NCI-H2081 (cell line): Measurements from ENCODE around the gene TMC2.

Experiments used
- DNase-seq, 2 experiments: peaks; one replicate each; lab custom pipeline; 2025; lab: John Stamatoyannopoulos, UW

The TMC2 gene

GRCh38 chr20:2631228-2631627 is 94.9 kb downstream of the TMC2 start:
- DNase-seq: no peak

DNA sequence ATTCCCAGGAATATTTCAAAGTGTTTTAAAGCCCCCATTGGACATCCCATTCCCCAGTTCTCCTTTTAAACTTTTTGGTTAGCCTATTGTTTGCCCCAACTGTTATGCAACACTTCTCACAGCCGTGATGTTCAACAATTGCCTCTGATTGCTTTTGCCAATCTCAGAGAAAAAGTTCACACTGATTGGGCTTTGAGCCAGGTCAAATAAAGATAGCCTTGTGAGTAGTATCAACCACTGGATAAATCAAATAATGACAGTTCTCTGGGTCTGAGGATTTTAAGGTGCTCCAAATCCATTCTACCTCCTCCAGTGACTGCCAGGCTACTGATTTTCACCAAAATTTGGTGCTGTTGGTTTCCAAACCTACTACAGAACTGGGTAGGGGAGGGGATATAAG is 97.0 kb downstream of the TMC2 start:
- DNase-seq: no peak

DNA sequence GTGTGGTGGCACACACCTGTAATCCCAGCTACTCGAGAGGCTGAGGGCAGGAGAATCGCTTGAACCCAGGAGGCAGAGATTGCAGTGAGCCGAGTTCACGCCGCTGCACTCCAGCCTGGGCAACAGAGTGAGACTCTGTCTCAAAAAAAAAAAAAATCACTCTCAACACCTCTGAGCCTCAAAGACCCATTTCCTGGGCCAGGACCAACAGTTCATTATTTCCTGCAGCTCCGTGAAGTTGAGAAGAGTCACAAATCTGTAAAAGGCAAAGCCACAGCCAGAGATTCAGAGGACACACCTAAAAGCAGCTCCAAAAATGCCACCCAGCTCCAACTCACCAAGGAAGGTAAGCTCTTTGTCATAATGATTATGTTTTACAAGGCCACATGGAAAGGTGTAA is 100.9 kb downstream of the TMC2 start:
- DNase-seq: no peak

DNA sequence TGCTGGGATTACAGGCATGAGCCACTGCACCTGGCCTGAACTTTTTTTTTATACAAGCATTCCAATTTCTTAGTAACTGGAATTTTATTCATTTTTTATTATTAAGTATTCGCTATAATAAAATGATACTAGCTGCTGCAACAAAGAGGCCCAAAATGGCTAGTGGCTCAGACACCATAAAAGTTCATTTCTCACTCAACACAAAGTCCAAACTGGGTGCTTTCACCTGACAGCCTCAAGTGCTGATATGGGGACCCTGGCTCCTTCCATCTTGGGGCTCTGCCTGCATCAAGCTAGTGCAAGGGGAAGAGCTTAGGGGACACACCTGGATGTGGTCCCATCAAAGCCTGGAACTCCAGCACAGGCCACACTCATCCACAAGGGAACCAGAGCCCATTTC is 103.9 kb downstream of the TMC2 start:
- no peak for DNase-seq

DNA sequence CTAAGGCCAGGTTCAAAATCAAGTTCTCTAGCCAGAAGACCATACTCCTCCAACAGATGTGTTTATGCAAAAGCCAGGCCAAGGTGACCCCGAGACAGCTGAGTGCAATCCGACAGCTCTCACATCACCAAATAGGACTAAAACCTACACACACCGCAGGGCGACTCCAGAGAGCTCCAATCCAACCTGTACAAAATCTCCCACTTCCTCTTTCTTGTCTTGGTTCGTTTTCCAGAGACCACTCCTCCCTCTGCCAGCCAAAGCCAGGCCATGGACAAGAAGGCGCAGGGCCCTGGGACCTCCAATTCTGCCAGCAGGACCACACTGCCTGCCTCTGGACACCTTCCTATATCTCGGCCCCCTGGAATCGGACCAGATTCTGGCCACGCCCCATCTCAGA is 104.5 kb downstream of the TMC2 start:
- no peak for DNase-seq

GRCh38 chr20:2643708-2644107 is 107.3 kb downstream of the TMC2 start:
- DNase-seq: no peak

DNA sequence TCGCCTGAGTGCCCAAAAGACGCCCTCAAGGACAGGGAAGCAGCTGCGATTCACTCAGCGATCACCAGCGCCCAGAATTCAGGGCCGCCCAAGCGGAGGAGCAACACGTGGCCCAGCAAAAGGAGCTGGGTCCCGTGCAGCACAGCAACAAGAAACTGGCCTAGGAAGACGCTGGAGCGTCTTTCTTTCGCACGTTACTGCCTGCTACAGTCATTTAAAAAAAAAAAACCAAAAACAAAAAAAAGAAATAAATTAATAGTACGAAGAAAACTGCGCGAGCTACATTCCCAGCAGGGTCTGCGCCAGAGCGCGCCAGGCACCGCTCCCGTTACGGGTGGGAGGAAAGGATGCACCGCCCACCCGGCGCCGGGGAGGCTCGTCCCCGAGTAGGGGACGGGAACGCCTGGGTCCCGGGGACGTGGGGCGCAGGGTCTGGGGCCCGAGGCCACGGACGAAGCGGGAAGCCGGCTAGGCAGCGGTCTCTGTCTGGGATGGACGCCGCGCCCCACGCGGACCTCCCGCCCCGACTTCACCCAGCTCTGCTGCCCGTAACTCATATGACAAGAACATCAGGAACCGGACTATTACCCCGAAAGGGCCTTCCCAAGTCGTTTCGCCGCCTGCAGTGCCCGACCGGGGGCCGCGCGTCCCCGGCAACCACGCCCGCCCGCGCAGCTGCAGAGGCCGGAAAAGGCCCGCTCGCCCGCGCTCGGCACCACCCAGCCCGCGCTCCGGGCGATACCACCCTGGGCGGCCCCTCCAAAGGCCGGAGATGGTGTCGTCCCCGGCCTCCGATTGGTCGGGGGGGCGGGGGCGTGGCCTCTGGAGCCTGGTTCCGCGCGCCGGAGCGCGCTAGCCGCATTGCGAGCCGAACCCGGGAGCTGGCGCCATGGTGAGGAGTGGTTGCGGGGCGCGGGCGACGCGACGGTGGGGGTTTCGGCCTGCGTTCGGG is 115.7 kb downstream of the TMC2 start, which contains the start of gene NOP56:
NOP56 (plus strand) TSS at position 861 of the 952 bp plus-strand sequence; CDS start at position 890, 29 bp downstream.
- DNase-seq: peak; percentile 90 to 93

- DNase-seq: peak; percentile 46 to 69
Measured at GRCh38 chr20:2652724-2653555, 116.6 kb downstream of the TMC2 start.

DNA sequence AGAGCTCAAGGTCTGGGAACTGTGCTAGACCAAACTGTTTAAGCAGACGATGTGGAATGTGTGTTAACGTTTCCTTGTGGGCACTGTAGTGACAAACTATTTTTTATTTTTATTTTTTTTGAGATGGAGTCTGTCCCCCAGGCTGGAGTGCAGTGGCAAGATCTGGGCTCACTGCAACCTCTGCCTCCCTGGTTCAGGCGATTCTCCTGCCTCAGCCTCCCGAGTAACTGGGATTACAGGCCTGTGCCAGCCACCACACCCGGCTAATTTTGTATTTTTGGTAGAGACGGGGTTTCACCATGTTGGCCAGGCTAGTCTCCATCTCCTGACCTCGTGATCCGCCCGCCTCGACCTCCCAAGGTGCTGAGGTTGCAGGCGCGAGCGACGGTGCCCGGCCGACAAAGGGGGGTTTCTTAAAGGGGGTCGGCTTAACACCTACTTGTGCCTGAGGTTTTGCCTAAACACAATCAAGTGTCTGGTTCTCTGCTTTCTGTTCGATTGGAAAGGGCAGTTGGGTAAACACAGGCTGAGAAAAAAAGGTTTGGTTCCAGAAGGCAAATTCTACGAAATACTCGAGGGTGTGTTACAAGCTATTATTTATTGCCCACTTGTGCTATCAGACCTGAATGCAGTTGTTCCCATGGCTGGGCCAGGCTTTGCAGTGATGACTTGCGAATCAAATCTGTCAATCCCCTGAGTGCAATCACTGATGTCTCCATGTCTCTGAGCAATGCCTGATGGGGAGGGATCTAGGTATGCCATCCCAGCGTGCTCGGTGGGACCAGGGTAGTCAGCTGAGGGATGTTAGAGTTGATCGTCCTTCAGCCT is 117.4 kb downstream of the TMC2 start:
- no peak for DNase-seq

- DNase-seq: no peak
Measured at GRCh38 chr20:2654384-2654822, 118.0 kb downstream of the TMC2 start.

- no peak for DNase-seq
Measured at GRCh38 chr20:2654831-2655230, 118.5 kb downstream of the TMC2 start.

GRCh38 chr20:2655331-2656116 is 119.2 kb downstream of the TMC2 start:
- DNase-seq: no peak

- DNase-seq: no peak
Measured at GRCh38 chr20:2656471-2657117, 120.2 kb downstream of the TMC2 start.

- DNase-seq: no peak
Measured at GRCh38 chr20:2657241-2657640, 120.9 kb downstream of the TMC2 start.

GRCh38 chr20:2657674-2658073 is 121.3 kb downstream of the TMC2 start:
- DNase-seq: no peak

DNA sequence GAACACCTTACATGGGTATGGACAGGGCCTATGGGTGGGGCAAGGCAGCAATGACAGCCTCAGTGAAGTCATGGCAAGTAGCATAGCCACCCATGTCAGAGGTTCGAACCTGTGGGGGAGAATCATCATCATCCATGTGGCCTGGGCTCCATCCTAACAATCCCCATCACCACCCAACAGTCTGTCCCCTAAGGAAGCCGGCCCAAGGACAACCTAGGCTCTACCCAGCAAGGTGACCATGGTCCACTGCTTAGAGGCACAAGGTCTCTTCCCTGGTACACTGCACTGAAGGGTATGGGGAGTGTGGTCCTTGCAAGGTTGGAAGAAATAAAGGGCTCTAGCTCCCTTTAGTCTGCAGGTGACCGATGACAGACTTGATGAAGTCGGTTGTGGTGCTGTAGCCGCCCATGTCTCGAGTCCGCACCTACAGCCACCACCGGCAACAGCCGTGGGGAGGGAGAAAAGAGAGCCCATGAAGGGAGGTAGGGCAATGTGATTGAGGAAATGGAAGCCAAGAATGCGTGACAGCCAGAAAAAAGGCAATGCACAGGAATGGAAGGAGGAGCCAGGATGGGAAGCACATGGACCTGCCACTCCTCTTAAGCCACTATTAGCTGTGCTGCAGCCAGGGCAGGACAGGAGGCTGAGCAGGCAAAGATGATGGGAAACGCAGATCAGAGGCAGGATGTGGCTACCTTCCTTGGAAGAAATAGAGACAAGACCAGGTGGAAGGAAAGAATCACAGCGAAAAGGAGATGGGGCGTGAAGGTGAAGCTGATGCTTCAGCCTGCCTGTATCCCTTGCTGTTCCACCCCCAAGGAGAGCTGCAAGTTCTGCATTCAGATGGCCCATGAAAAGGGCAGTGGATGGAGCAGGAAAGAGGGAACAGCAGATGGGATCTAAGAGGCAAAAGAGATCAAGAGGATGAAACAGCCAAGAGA is 122.3 kb downstream of the TMC2 start:
- DNase-seq: no peak

- no peak for DNase-seq
Measured at GRCh38 chr20:2659547-2659946, 123.2 kb downstream of the TMC2 start.

GRCh38 chr20:2663364-2663886 is 127.1 kb downstream of the TMC2 start:
- DNase-seq: no peak
